HG02759 (cell line): ENCODE data around the gene FAM210A.

Source experiments
- ATAC-seq: cut with Tn5 transposase; IDR thresholded peaks from one replicate; pipeline ENCODE4 v1.9.1; 2021; ENCODE audit warnings: mild to moderate bottlenecking, moderate library complexity; ENCODE audit not compliant: unreplicated experiment

The FAM210A gene

GRCh38 chr18:13646633-13647032, 79.7 kb downstream of the FAM210A start:
- ATAC-seq: no peak

- ATAC-seq: no peak
Measured at GRCh38 chr18:13645093-13645492, 81.3 kb downstream of the FAM210A start.

- ATAC-seq: no peak
Measured at GRCh38 chr18:13643261-13643751, 83.1 kb downstream of the FAM210A start.

- no peak for ATAC-seq
Measured at GRCh38 chr18:13642440-13642827, 83.9 kb downstream of the FAM210A start.

- ATAC-seq: no peak
Measured at GRCh38 chr18:13641551-13642439, 84.6 kb downstream of the FAM210A start.

- no peak for ATAC-seq
Measured at GRCh38 chr18:13640266-13640860, 86.0 kb downstream of the FAM210A start.

- ATAC-seq: no peak
Measured at GRCh38 chr18:13638719-13639595, 87.4 kb downstream of the FAM210A start.

- no peak for ATAC-seq
Measured at GRCh38 chr18:13635046-13635445, 91.3 kb downstream of the FAM210A start.

GRCh38 chr18:13633700-13634099, 92.7 kb downstream of the FAM210A start:
- ATAC-seq: no peak

- no peak for ATAC-seq
Measured at GRCh38 chr18:13630716-13631268, 95.6 kb downstream of the FAM210A start.

- ATAC-seq: peak; percentile 82
Measured at GRCh38 chr18:13629841-13630715, 96.3 kb downstream of the FAM210A start.

- no peak for ATAC-seq
Measured at GRCh38 chr18:13628211-13628610, 98.1 kb downstream of the FAM210A start.

GRCh38 chr18:13627639-13628038, 98.7 kb downstream of the FAM210A start:
- no peak for ATAC-seq

- no peak for ATAC-seq
Measured at GRCh38 chr18:13626544-13626908, 99.8 kb downstream of the FAM210A start.

- no peak for ATAC-seq
Measured at GRCh38 chr18:13625843-13626543, 100.4 kb downstream of the FAM210A start.

GRCh38 chr18:13625355-13625754, 101.0 kb downstream of the FAM210A start:
- no peak for ATAC-seq

- ATAC-seq: no peak
Measured at GRCh38 chr18:13624563-13625237, 101.7 kb downstream of the FAM210A start.

GRCh38 chr18:13623871-13624270, 102.5 kb downstream of the FAM210A start:
- ATAC-seq: no peak

- ATAC-seq: no peak
Measured at GRCh38 chr18:13623348-13623747, 103.0 kb downstream of the FAM210A start.
